Liver (tissue), 3 donors: Measurements from ENCODE around the gene PNPLA2.

Experiments
- RAD21 ChIP-seq, 2 donors: IDR thresholded peaks; 2 replicates each; pipeline ENCODE4 v1.6.1; 2016; ENCODE audit warnings: antibody characterized with exemption in 2 of 2, mild to moderate bottlenecking in 2 of 2
- TF ChIP-seq, protein P1 (sequence below): fragments of 150-350 bp; IDR thresholded peaks from 2 replicates; pipeline ENCODE4 v1.5.1; 2017; ENCODE audit warnings: improper control_type of control experiment, low read depth, low read length; ENCODE audit not compliant: missing input control
- TF ChIP-seq, protein P2 (sequence below): IDR thresholded peaks from 2 replicates; pipeline ENCODE4 v1.6.1; 2016; ENCODE audit warnings: antibody characterized with exemption
- donor health status: healthy.
- donor health status: healthy.

DNA sequence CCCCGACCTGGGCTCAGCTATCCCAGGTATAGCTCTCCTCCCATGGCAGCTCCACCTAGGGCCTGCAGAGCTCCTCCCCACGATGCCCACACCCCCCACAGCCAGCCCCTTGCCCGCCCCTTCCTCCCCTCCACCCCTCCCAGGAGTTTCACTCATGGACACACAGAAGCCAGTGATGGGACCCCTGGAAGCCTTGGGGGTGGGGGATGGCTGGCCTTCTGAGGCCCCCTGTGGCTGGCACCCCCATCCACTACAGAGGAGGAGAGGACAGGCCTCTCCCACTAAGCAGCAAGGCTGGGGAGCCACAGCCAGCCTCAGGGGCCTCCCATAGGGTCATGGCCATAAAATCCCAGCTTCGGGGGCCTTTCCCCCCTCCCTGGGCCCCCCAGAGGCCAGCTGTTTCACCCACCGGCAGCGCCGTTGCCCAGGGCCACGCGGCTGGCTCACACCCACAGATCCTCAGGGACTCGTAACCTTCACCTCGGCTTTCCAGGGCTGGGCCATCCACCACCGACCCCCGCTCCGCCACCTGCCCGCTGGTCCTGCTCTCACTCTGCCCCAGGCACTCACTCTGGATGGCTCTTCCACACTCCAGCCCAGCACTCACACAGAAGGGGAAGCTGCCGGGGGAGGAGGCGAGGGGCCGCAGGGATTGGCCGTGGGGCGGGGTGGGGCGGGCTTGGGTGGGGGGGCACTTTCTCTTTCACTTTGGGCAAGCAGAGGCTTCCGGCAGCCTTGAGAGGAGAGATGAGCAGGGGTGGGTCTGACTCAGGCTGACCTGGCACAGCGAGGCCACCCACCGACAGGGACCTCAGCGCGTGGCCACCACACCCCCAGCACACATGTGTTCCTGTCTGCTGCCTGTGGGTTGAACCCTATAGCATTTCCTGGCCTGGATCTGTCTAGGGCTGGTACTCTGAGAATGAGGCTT, 22.8 kb upstream of the PNPLA2 start:
- TF ChIP-seq, protein P1, sequence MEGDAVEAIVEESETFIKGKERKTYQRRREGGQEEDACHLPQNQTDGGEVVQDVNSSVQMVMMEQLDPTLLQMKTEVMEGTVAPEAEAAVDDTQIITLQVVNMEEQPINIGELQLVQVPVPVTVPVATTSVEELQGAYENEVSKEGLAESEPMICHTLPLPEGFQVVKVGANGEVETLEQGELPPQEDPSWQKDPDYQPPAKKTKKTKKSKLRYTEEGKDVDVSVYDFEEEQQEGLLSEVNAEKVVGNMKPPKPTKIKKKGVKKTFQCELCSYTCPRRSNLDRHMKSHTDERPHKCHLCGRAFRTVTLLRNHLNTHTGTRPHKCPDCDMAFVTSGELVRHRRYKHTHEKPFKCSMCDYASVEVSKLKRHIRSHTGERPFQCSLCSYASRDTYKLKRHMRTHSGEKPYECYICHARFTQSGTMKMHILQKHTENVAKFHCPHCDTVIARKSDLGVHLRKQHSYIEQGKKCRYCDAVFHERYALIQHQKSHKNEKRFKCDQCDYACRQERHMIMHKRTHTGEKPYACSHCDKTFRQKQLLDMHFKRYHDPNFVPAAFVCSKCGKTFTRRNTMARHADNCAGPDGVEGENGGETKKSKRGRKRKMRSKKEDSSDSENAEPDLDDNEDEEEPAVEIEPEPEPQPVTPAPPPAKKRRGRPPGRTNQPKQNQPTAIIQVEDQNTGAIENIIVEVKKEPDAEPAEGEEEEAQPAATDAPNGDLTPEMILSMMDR: no peak
- TF ChIP-seq RAD21 (IDR thresholded peaks at IDR 0.05): no peak
- TF ChIP-seq, protein P2, sequence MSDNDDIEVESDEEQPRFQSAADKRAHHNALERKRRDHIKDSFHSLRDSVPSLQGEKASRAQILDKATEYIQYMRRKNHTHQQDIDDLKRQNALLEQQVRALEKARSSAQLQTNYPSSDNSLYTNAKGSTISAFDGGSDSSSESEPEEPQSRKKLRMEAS: no peak
